SK-N-SH treated with all-trans-retinoic acid at 6 μM for 48 hours (cell line): ENCODE data around the gene ZNF492.

Source experiments
- ATAC-seq: fragments of 200-7000 bp; cut with Tn5 transposase; 3 replicates; pipeline ENCODE4 v1.9.1; 2020; ENCODE audit warnings: mild to moderate bottlenecking, moderate library complexity
- ARNTL ChIP-seq: fragments of 450-650 bp; formaldehyde crosslinking; IDR thresholded peaks from 2 replicates; pipeline ENCODE4 v1.5.0; 2020; ENCODE audit warnings: low read depth, mild to moderate bottlenecking, moderate library complexity, borderline replicate concordance
- BACH2 ChIP-seq: fragments of 250-450 bp; sonication (Bioruptor Pico); IDR thresholded peaks from 2 replicates; pipeline ENCODE4 v1.9.0; 2021; ENCODE audit warnings: mild to moderate bottlenecking, borderline replicate concordance
- CSDC2 ChIP-seq: fragments of 250-450 bp; sonication (Bioruptor Pico); IDR thresholded peaks from 2 replicates; pipeline ENCODE4 v1.5.0; 2020; ENCODE audit warnings: mild to moderate bottlenecking, moderate library complexity
- CSRNP3 ChIP-seq: fragments of 250-450 bp; sonication (Bioruptor Pico); IDR thresholded peaks from 2 replicates; pipeline ENCODE4 v1.5.1; 2021; ENCODE audit warnings: mild to moderate bottlenecking, moderate library complexity
- ESRRG ChIP-seq: fragments of 250-450 bp; sonication (Bioruptor Pico); IDR thresholded peaks from 2 replicates; pipeline ENCODE4 v1.6.1; 2021; ENCODE audit warnings: mild to moderate bottlenecking
- GLIS3 ChIP-seq: fragments of 250-450 bp; sonication (Bioruptor Pico); IDR thresholded peaks from 2 replicates; pipeline ENCODE4 v1.5.0; 2020; ENCODE audit warnings: mild to moderate bottlenecking, moderate library complexity
- ISL1 ChIP-seq: fragments of 250-450 bp; sonication (Bioruptor Pico); IDR thresholded peaks from 2 replicates; pipeline ENCODE4 v2.1.2; 2022; ENCODE audit warnings: mild to moderate bottlenecking, moderate library complexity
- PATZ1 ChIP-seq: fragments of 250-450 bp; sonication (Bioruptor Pico); IDR thresholded peaks from 2 replicates; pipeline ENCODE4 v1.8.0; 2020; ENCODE audit warnings: mild to moderate bottlenecking, moderate library complexity, borderline replicate concordance
- POU6F1 ChIP-seq: fragments of 250-450 bp; sonication (Bioruptor Pico); IDR thresholded peaks from 2 replicates; pipeline ENCODE4 v1.8.0; 2021; ENCODE audit warnings: low read depth, mild to moderate bottlenecking, moderate library complexity, borderline replicate concordance
- PPARA ChIP-seq: fragments of 250-450 bp; sonication (Bioruptor Pico); IDR thresholded peaks from 2 replicates; pipeline ENCODE4 v1.5.0; 2020; ENCODE audit warnings: mild to moderate bottlenecking, borderline replicate concordance
- RARB ChIP-seq: fragments of 250-450 bp; sonication (Bioruptor Pico); IDR thresholded peaks from 2 replicates; pipeline ENCODE4 v1.8.0; 2021; ENCODE audit warnings: mild to moderate bottlenecking, moderate library complexity
- TCF4 ChIP-seq: fragments of 250-450 bp; sonication (Bioruptor Pico); IDR thresholded peaks from 2 replicates; pipeline ENCODE4 v1.8.0; 2021; ENCODE audit warnings: mild to moderate bottlenecking, moderate library complexity, borderline replicate concordance
- TOX ChIP-seq: fragments of 250-450 bp; sonication (Bioruptor Pico); IDR thresholded peaks from 2 replicates; pipeline ENCODE4 v1.8.0; 2021; ENCODE audit warnings: mild to moderate bottlenecking, moderate library complexity, borderline replicate concordance
- TSHZ2 ChIP-seq: fragments of 250-450 bp; sonication (Bioruptor Pico); IDR thresholded peaks from 2 replicates; pipeline ENCODE4 v1.5.0; 2020; ENCODE audit warnings: mild to moderate bottlenecking, moderate library complexity
- ZFP3 ChIP-seq: fragments of 250-450 bp; sonication (Bioruptor Pico); IDR thresholded peaks from 2 replicates; pipeline ENCODE4 v1.5.0; 2020; ENCODE audit warnings: mild to moderate bottlenecking, moderate library complexity
- ZFP30 ChIP-seq: fragments of 450-650 bp; formaldehyde crosslinking; IDR thresholded peaks from 2 replicates; pipeline ENCODE4 v1.5.0; 2022; ENCODE audit warnings: mild to moderate bottlenecking, moderate library complexity
- ZNF565 ChIP-seq: fragments of 450-650 bp; formaldehyde crosslinking; conservative IDR thresholded peaks from 2 replicates; pipeline ENCODE4 v1.5.0; 2020; ENCODE audit warnings: low read depth, mild to moderate bottlenecking, moderate library complexity
- ZNF70 ChIP-seq: fragments of 450-650 bp; formaldehyde crosslinking; IDR thresholded peaks from 2 replicates; pipeline ENCODE4 v1.5.0; 2020; ENCODE audit warnings: mild to moderate bottlenecking, moderate library complexity
- ZNF8 ChIP-seq: fragments of 450-650 bp; formaldehyde crosslinking; IDR thresholded peaks from 2 replicates; pipeline ENCODE4 v1.5.0; 2020; ENCODE audit warnings: mild to moderate bottlenecking, moderate library complexity

Gene ZNF492

GRCh38 chr19:22600690-22601648 is 33.2 kb upstream of the ZNF492 start:
- TF ChIP-seq ISL1 = no peak
- TF ChIP-seq PPARA = no peak
- TF ChIP-seq ZFP30 (CRISPR knock-in tag) = no peak
- no peak for TF ChIP-seq CSDC2
- no peak for TF ChIP-seq ZNF70 (CRISPR knock-in tag)
- TF ChIP-seq TSHZ2 (CRISPR knock-in tag) = no peak
- no peak for TF ChIP-seq POU6F1
- no peak for TF ChIP-seq GLIS3 (CRISPR knock-in tag)
- no peak for TF ChIP-seq TOX
- no peak for TF ChIP-seq RARB
- no peak for TF ChIP-seq ARNTL (CRISPR knock-in tag)
- no peak for TF ChIP-seq ZNF565 (CRISPR knock-in tag)
- no peak for ATAC-seq

GRCh38 chr19:22601906-22602630 is 32.1 kb upstream of the ZNF492 start:
- no peak for ATAC-seq
- TF ChIP-seq TCF4 (CRISPR knock-in tag) = no peak
- TF ChIP-seq CSRNP3 (CRISPR knock-in tag) = no peak
- no peak for TF ChIP-seq PATZ1
- TF ChIP-seq ZNF70 (CRISPR knock-in tag) = no peak
- TF ChIP-seq ZFP3 (CRISPR knock-in tag) = no peak

GRCh38 chr19:22602631-22603272 is 31.4 kb upstream of the ZNF492 start:
- no peak for ATAC-seq
- TF ChIP-seq ESRRG (CRISPR knock-in tag) = no peak
- TF ChIP-seq, all 23 proteins: peak for 0

- ATAC-seq = no peak
- TF ChIP-seq TCF4 (CRISPR knock-in tag) (no peak), ZNF565 (CRISPR knock-in tag) (no peak), ZNF8 (CRISPR knock-in tag) (no peak), ZFP3 (CRISPR knock-in tag) (no peak), TSHZ2 (CRISPR knock-in tag) (no peak), BACH2 (CRISPR knock-in tag) (no peak), CSDC2 (no peak), GLIS3 (CRISPR knock-in tag) (no peak), ESRRG (CRISPR knock-in tag) (no peak)
These were observed 30.3 kb upstream of the ZNF492 start for GRCh38 chr19:22603518-22604440.
